OCI-LY3 (cell line): ENCODE data around the gene KDM4B.

Experiments
- H2AFZ ChIP-seq: fragments of 200-600, 300-600 bp; shearing (Covaris generic); 2 replicates; pipeline ENCODE4 v1.6.0; 2014; ENCODE audit warnings: antibody characterized with exemption, low read depth, low read length
- H3K27ac ChIP-seq: fragments of 200-600, 300-600 bp; sonication (generic); 2 replicates; pipeline ENCODE4 v1.5.1; 2014; ENCODE audit warnings: mild to moderate bottlenecking, low read length, moderate library complexity, mixed read lengths
- H3K27me3 ChIP-seq: fragments of 200-600, 300-600 bp; sonication (generic); 2 replicates; pipeline ENCODE4 v1.6.1; 2014; ENCODE audit warnings: low read depth, low read length, mixed read lengths
- H3K36me3 ChIP-seq: fragments of 200-600, 300-600 bp; sonication (generic); replicated peaks from 2 replicates; pipeline ENCODE3; 2014; ENCODE audit warnings: low read depth, low read length, mixed read lengths
- H3K4me1 ChIP-seq: fragments of 300-600, 200-600 bp; sonication (generic); 2 replicates; pipeline ENCODE4 v1.6.1; 2014; ENCODE audit warnings: low read length, mixed read lengths
- H3K4me2 ChIP-seq: fragments of 200-600, 300-600 bp; sonication (generic); 2 replicates; pipeline ENCODE4 v1.6.1; 2014; ENCODE audit warnings: low read length, mixed read lengths
- H3K4me3 ChIP-seq: fragments of 300-600, 200-600 bp; sonication (generic); 2 replicates; pipeline ENCODE4 v1.5.1; 2014; ENCODE audit warnings: antibody characterized with exemption, mild to moderate bottlenecking, low read length, moderate library complexity
- H3K79me2 ChIP-seq: fragments of 300-600, 200-600 bp; shearing (Covaris generic); 2 replicates; pipeline ENCODE4 v1.6.1; 2014; ENCODE audit warnings: mild to moderate bottlenecking, low read length, mixed read lengths
- H3K9ac ChIP-seq: fragments of 300-600, 200-600 bp; shearing (Covaris generic); 2 replicates; pipeline ENCODE4 v1.6.0; 2014; ENCODE audit warnings: mild to moderate bottlenecking, low read length, moderate library complexity
- H3K9me3 ChIP-seq: fragments of 200-600, 300-600 bp; shearing (Covaris generic); 2 replicates; pipeline ENCODE4 v1.6.1; 2014; ENCODE audit warnings: low read length, mixed read lengths; ENCODE audit not compliant: insufficient read depth
- H4K20me1 ChIP-seq: fragments of 200-600, 300-600 bp; sonication (generic); 2 replicates; pipeline ENCODE4 v1.6.1; 2016; ENCODE audit warnings: low read length, mixed read lengths; ENCODE audit not compliant: insufficient read depth
- EZH2phosphoT487 ChIP-seq: fragments of 200-600 bp; shearing (Covaris generic); IDR thresholded peaks from 2 replicates; pipeline ENCODE4 v1.6.1; 2018; ENCODE audit warnings: antibody characterized with exemption, mixed run types, low read depth
- TF ChIP-seq, protein P1 (sequence below): fragments of 200-600, 300-600 bp; sonication (generic); IDR thresholded peaks from 2 replicates; pipeline ENCODE4 v1.5.1; 2014; ENCODE audit warnings: antibody characterized with exemption, low read length, low read depth

KDM4B gene

DNA sequence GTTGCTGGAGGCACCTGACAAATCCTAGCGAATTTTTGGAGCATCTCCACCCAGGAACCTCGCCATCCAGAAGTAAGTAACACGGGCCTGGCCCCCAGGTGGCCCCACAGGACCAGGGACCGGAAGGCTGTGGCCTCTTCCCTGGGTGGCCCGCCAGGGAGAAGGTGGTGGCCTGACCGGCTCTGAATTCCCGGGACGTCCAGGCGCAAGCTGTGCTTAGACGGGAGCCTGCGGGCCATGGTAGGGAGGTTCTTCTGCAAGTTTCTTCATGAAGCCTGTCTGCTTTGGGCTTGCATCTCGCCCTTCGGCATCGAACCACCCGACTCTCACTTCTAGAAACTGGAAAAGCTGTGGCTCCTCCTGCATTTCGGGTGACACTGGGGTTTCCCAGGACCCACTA is 47.4 kb downstream of the KDM4B start:
- Histone ChIP-seq H3K4me1 (no peaks in the 10 kb centered on the region), H3K79me2 (peaks cover 60% of the 10 kb centered on the region), H3K4me3 (no peak overlapping the region), H3K27ac (no peak overlapping the region), H3K9me3 (no peaks in the 10 kb centered on the region), H3K36me3 (peaks cover 38% of the 10 kb centered on the region), H3K9ac (no peak overlapping the region), H4K20me1 (peaks cover 81% of the 10 kb centered on the region), H3K4me2 (no peak overlapping the region), H2AFZ (no peak overlapping the region), H3K27me3 (no peaks in the 10 kb centered on the region)
- TF ChIP-seq, protein P1, sequence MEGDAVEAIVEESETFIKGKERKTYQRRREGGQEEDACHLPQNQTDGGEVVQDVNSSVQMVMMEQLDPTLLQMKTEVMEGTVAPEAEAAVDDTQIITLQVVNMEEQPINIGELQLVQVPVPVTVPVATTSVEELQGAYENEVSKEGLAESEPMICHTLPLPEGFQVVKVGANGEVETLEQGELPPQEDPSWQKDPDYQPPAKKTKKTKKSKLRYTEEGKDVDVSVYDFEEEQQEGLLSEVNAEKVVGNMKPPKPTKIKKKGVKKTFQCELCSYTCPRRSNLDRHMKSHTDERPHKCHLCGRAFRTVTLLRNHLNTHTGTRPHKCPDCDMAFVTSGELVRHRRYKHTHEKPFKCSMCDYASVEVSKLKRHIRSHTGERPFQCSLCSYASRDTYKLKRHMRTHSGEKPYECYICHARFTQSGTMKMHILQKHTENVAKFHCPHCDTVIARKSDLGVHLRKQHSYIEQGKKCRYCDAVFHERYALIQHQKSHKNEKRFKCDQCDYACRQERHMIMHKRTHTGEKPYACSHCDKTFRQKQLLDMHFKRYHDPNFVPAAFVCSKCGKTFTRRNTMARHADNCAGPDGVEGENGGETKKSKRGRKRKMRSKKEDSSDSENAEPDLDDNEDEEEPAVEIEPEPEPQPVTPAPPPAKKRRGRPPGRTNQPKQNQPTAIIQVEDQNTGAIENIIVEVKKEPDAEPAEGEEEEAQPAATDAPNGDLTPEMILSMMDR: no peak
- no peak for TF ChIP-seq EZH2phosphoT487

- Histone ChIP-seq H3K79me2 (peaks cover 56% of the 10 kb centered on the region), H3K4me2 (no peak overlapping the region), H3K4me3 (no peak overlapping the region), H3K36me3 (peaks cover 38% of the 10 kb centered on the region), H3K9me3 (no peaks in the 10 kb centered on the region), H3K27me3 (no peaks in the 10 kb centered on the region), H4K20me1 (peaks cover 79% of the 10 kb centered on the region), H2AFZ (no peak overlapping the region), H3K9ac (no peak overlapping the region), H3K4me1 (no peaks in the 10 kb centered on the region), H3K27ac (no peak overlapping the region)
- TF ChIP-seq, protein P1: no peak
- no peak for TF ChIP-seq EZH2phosphoT487
These were observed 47.9 kb downstream of the KDM4B start for GRCh38 chr19:5016781-5017180.

DNA sequence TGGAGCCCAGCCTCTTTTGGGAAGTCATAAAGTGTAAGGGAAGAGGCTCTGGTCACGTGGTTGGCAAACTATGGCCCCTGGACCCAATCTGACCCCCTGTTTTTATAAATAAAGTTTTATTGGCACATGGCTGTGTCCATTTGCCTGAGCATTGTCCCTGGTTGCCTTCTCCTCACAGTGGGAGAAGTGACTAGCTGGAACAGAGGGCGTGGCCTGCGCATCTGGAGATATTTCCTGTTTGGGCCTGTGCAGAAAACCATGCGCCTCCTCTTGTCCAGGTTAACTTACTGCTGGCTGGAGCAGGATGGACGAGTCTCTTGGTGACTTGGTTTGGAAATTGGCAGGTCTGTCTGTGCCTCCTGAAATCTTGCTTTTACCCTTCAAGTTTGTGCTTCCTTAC is 48.3 kb downstream of the KDM4B start:
- Histone ChIP-seq H3K27ac (no peak overlapping the region), H3K4me3 (no peak overlapping the region), H3K4me2 (no peak overlapping the region), H3K27me3 (no peaks in the 10 kb centered on the region), H3K9ac (no peak overlapping the region), H3K79me2 (peaks cover 56% of the 10 kb centered on the region), H3K9me3 (no peaks in the 10 kb centered on the region), H4K20me1 (peaks cover 79% of the 10 kb centered on the region), H3K36me3 (peaks cover 41% of the 10 kb centered on the region), H2AFZ (no peak overlapping the region), H3K4me1 (no peaks in the 10 kb centered on the region)
- TF ChIP-seq, protein P1: no peak
- TF ChIP-seq EZH2phosphoT487: no peak

DNA sequence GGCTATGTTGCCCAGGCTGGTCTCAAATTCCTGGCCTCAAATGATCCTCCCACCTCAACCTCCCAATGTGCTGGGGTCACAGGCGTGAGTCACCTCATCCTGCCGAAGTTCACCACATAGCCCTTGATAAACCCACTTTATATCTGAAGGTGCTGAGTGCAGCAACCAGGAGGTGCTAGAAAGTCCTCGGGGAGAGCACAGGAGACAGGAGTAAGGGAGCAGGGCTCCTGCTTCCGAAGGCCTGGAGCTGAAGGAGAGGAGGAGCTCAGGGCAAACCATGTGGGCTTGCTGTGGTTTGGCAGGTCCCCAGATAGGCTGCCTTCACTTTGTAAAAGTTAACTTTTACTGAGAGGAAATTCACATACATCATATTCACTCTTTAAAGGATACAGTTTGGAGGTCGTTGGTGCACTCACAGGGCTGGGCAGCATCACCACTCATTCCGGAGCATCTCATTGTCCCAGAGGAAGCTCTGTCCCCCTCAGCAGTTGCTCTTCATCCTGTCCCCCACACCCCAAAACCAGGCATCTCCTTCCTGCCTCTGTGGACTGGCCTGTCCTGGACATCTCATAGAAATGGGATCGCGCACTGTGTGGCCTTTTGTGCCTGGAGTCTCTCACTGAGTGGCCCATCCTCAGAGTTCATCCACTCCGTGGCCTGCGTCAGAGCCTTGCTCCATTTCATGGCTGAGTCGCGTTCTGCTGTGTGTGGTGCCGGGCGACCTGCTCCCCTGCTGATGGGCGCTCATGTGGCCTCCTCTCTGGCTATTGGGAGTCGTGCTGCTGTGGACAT is 49.5 kb downstream of the KDM4B start:
- Histone ChIP-seq H3K4me1 (no peaks in the 10 kb centered on the region), H3K9me3 (no peaks in the 10 kb centered on the region), H3K27ac (no peak overlapping the region), H2AFZ (no peak overlapping the region), H3K4me3 (no peak overlapping the region), H3K36me3 (peaks cover 41% of the 10 kb centered on the region), H3K27me3 (no peaks in the 10 kb centered on the region), H3K9ac (no peak overlapping the region), H3K79me2 (peaks cover 56% of the 10 kb centered on the region), H4K20me1 (peaks cover 79% of the 10 kb centered on the region), H3K4me2 (no peak overlapping the region)
- TF ChIP-seq, protein P1: no peak
- TF ChIP-seq EZH2phosphoT487: no peak
